ENCODE data around the gene NOL9.

Gene NOL9

GRCh38 chr1:6531996-6532395, 22.3 kb downstream of the NOL9 start:
- peak overlapping the region; percentile 28 for H3K27ac Mint-ChIP-seq
- H3K4me1 Mint-ChIP-seq (ENCODE audit: low read depth) = peaks cover 3% of the 10 kb centered on the region
- no peak overlapping the region for H3K4me3 Mint-ChIP-seq
- H3K27me3 Mint-ChIP-seq = no peaks in the 10 kb centered on the region
- peaks cover 89% of the 10 kb centered on the region for H3K36me3 Mint-ChIP-seq (ENCODE audit: low read depth)
- no peaks in the 10 kb centered on the region for H3K9me3 Mint-ChIP-seq
- DNase-seq = no peak

- Mint-ChIP-seq H3K4me3 (no peak overlapping the region), H3K27me3 (no peaks in the 10 kb centered on the region), H3K27ac (no peak overlapping the region), H3K36me3 (ENCODE audit: low read depth) (peaks cover 92% of the 10 kb centered on the region), H3K4me1 (ENCODE audit: low read depth) (peaks cover 3% of the 10 kb centered on the region), H3K9me3 (no peaks in the 10 kb centered on the region)
- DNase-seq = no peak
Measured at GRCh38 chr1:6530504-6531160, 23.7 kb downstream of the NOL9 start.

GRCh38 chr1:6528492-6528891, 25.8 kb downstream of the NOL9 start:
- Mint-ChIP-seq H3K9me3 (no peaks in the 10 kb centered on the region), H3K4me3 (no peak overlapping the region), H3K36me3 (ENCODE audit: low read depth) (peaks cover 92% of the 10 kb centered on the region), H3K27ac (no peak overlapping the region), H3K4me1 (ENCODE audit: low read depth) (no peaks in the 10 kb centered on the region), H3K27me3 (no peaks in the 10 kb centered on the region)
- no peak for DNase-seq

- H3K4me3 Mint-ChIP-seq = no peak overlapping the region
- peaks cover 79% of the 10 kb centered on the region for H3K36me3 Mint-ChIP-seq (ENCODE audit: low read depth)
- no peak for DNase-seq
- no peaks in the 10 kb centered on the region for H3K4me1 Mint-ChIP-seq (ENCODE audit: low read depth)
- peak overlapping the region; percentile 9 for H3K27ac Mint-ChIP-seq
- H3K27me3 Mint-ChIP-seq = no peaks in the 10 kb centered on the region
- no peaks in the 10 kb centered on the region for H3K9me3 Mint-ChIP-seq
Measured at GRCh38 chr1:6526316-6526715, 28.0 kb downstream of the NOL9 start.

GRCh38 chr1:6523566-6523965, 30.7 kb downstream of the NOL9 start:
- peaks cover 66% of the 10 kb centered on the region for H3K36me3 Mint-ChIP-seq (ENCODE audit: low read depth)
- no peaks in the 10 kb centered on the region for H3K27me3 Mint-ChIP-seq
- no peak overlapping the region for H3K27ac Mint-ChIP-seq
- no peak for DNase-seq
- no peak overlapping the region for H3K4me3 Mint-ChIP-seq
- no peaks in the 10 kb centered on the region for H3K9me3 Mint-ChIP-seq
- no peaks in the 10 kb centered on the region for H3K4me1 Mint-ChIP-seq (ENCODE audit: low read depth)

GRCh38 chr1:6521536-6521935, 32.8 kb downstream of the NOL9 start:
- no peak overlapping the region for H3K4me3 Mint-ChIP-seq
- DNase-seq = no peak
- H3K27ac Mint-ChIP-seq = peak overlapping the region; percentile 28
- peaks cover 45% of the 10 kb centered on the region for H3K36me3 Mint-ChIP-seq (ENCODE audit: low read depth)
- H3K9me3 Mint-ChIP-seq = no peaks in the 10 kb centered on the region
- no peaks in the 10 kb centered on the region for H3K4me1 Mint-ChIP-seq (ENCODE audit: low read depth)
- H3K27me3 Mint-ChIP-seq = no peaks in the 10 kb centered on the region

GRCh38 chr1:6519935-6520671, 34.2 kb downstream of the NOL9 start:
- no peak overlapping the region for H3K27ac Mint-ChIP-seq

GRCh38 chr1:6519491-6519934, 34.8 kb downstream of the NOL9 start:
- Mint-ChIP-seq H3K36me3 (ENCODE audit: low read depth) (peaks cover 27% of the 10 kb centered on the region), H3K4me1 (ENCODE audit: low read depth) (no peaks in the 10 kb centered on the region), H3K27ac (no peak overlapping the region), H3K27me3 (no peaks in the 10 kb centered on the region), H3K4me3 (no peak overlapping the region), H3K9me3 (no peaks in the 10 kb centered on the region)
- DNase-seq = no peak

More at GRCh38 chr1:6519935-6520671, 34.2 kb downstream of the NOL9 start:
- Mint-ChIP-seq H3K9me3 (no peaks in the 10 kb centered on the region), H3K27me3 (no peaks in the 10 kb centered on the region), H3K4me3 (no peak overlapping the region), H3K4me1 (ENCODE audit: low read depth) (no peaks in the 10 kb centered on the region), H3K36me3 (ENCODE audit: low read depth) (peaks cover 31% of the 10 kb centered on the region)
- no peak for DNase-seq

- no peaks in the 10 kb centered on the region for H3K4me1 Mint-ChIP-seq (ENCODE audit: low read depth)
- no peaks in the 10 kb centered on the region for H3K27me3 Mint-ChIP-seq
- no peak overlapping the region for H3K27ac Mint-ChIP-seq
- peaks cover 15% of the 10 kb centered on the region for H3K36me3 Mint-ChIP-seq (ENCODE audit: low read depth)
- DNase-seq = no peak
- no peaks in the 10 kb centered on the region for H3K9me3 Mint-ChIP-seq
- no peak overlapping the region for H3K4me3 Mint-ChIP-seq
Measured at GRCh38 chr1:6517435-6517851, 36.9 kb downstream of the NOL9 start.

GRCh38 chr1:6515771-6516170, 38.5 kb downstream of the NOL9 start:
- Mint-ChIP-seq H3K36me3 (ENCODE audit: low read depth) (peaks cover 3% of the 10 kb centered on the region), H3K4me3 (no peak overlapping the region), H3K27ac (no peak overlapping the region), H3K27me3 (no peaks in the 10 kb centered on the region), H3K4me1 (ENCODE audit: low read depth) (no peaks in the 10 kb centered on the region), H3K9me3 (no peaks in the 10 kb centered on the region)
- DNase-seq = no peak

- H3K4me1 Mint-ChIP-seq (ENCODE audit: low read depth) = no peaks in the 10 kb centered on the region
- H3K9me3 Mint-ChIP-seq = no peaks in the 10 kb centered on the region
- no peak for DNase-seq
- no peak overlapping the region for H3K27ac Mint-ChIP-seq
- H3K27me3 Mint-ChIP-seq = no peaks in the 10 kb centered on the region
- H3K4me3 Mint-ChIP-seq = no peak overlapping the region
- H3K36me3 Mint-ChIP-seq (ENCODE audit: low read depth) = no peaks in the 10 kb centered on the region
Measured at GRCh38 chr1:6513320-6513801, 41.0 kb downstream of the NOL9 start.

GRCh38 chr1:6512908-6513280, 41.4 kb downstream of the NOL9 start:
- Mint-ChIP-seq H3K9me3 (no peaks in the 10 kb centered on the region), H3K4me3 (no peak overlapping the region), H3K36me3 (ENCODE audit: low read depth) (no peaks in the 10 kb centered on the region), H3K27ac (no peak overlapping the region), H3K4me1 (ENCODE audit: low read depth) (no peaks in the 10 kb centered on the region), H3K27me3 (no peaks in the 10 kb centered on the region)
- no peak for DNase-seq

GRCh38 chr1:6512245-6512907, 41.9 kb downstream of the NOL9 start:
- Mint-ChIP-seq H3K4me3 (no peak overlapping the region), H3K27ac (no peak overlapping the region), H3K27me3 (no peaks in the 10 kb centered on the region)

GRCh38 chr1:6511561-6512244, 42.6 kb downstream of the NOL9 start:
- H3K9me3 Mint-ChIP-seq = no peaks in the 10 kb centered on the region
- H3K27ac Mint-ChIP-seq = no peak overlapping the region
- no peaks in the 10 kb centered on the region for H3K36me3 Mint-ChIP-seq (ENCODE audit: low read depth)
- H3K4me1 Mint-ChIP-seq (ENCODE audit: low read depth) = no peaks in the 10 kb centered on the region
- H3K27me3 Mint-ChIP-seq = peaks cover 5% of the 10 kb centered on the region
- no peak overlapping the region for H3K4me3 Mint-ChIP-seq
- no peak for DNase-seq

More at GRCh38 chr1:6512245-6512907, 41.9 kb downstream of the NOL9 start:
- Mint-ChIP-seq H3K36me3 (ENCODE audit: low read depth) (no peaks in the 10 kb centered on the region), H3K9me3 (no peaks in the 10 kb centered on the region), H3K4me1 (ENCODE audit: low read depth) (no peaks in the 10 kb centered on the region)
- no peak for DNase-seq

All from activated T-cell treated with anti-CD3 and anti-CD28 coated beads, Interleukin-2, amount 50 U/mL, for 24 hours (primary cell).